ENCODE results near the gene RYR1. TPM values are rescaled to one million over a fixed set of nuclear protein-coding genes. Genes with fewer than 3 reads are reported as not detected.

RYR1 gene
- total and polyA plus RNA-seq, 10 of the 15 experiments (the other 5 are each of a cell fraction or from before 2014, with no cell fraction given): under 0.01 to 0.32 (median 0.07) TPM; not detected in 1

GRCh38 chr19:38384209-38385027, 49.1 kb upstream of the RYR1 start (continued):
- TF ChIP-seq CTCF (IDR thresholded peaks at IDR 0.05 in 2 of 3, conservative IDR thresholded peaks at IDR 0.05 in 1 of 3; ENCODE audit: control insufficient read depth in 2 of 3, extremely low read depth in 1 of 3, insufficient read depth in 1 of 3, low read depth in 3 of 3, low read length in 3 of 3) (peak in 1 of 3 experiments; percentile 9; a peak in 1 of 6 replicates), MYC (IDR thresholded peaks at IDR 0.05; ENCODE audit: insufficient read depth, insufficient read length, insufficient replicate concordance, low read length, severe bottlenecking) (no peak), ETV6 (conservative IDR thresholded peaks at IDR 0.05 in 1 of 2, IDR thresholded peaks at IDR 0.05 in 1 of 2; ENCODE audit: borderline replicate concordance in 1 of 2, low read depth in 1 of 2) (no peak), MTA2 (IDR thresholded peaks at IDR 0.05; ENCODE audit: low read depth) (no peak), FOS (IDR thresholded peaks at IDR 0.05; ENCODE audit: borderline replicate concordance, extremely low read depth, insufficient read length) (no peak), PKNOX1 (IDR thresholded peaks at IDR 0.05) (peak; percentile 41; the same call in 1 of the 2 replicates)
